ENCODE measurements around the gene TMC6. TPM values are rescaled to one million over a fixed set of nuclear protein-coding genes. Genes with fewer than 3 reads are reported as not detected.

TMC6 gene
- total RNA-seq, 2 donors from 2014 or later = 143 to 149 TPM

GRCh38 chr17:78174870-78175642 lies 46.5 kb upstream of the TMC6 start:
- Mint-ChIP-seq H3K9me3 (no peaks in the 10 kb centered on the region), H3K4me1 (peaks cover 20% of the 10 kb centered on the region), H3K27me3 (ENCODE audit: insufficient read depth) (no peaks in the 10 kb centered on the region), H3K4me3 (no peak overlapping the region), H3K27ac (peak overlapping the region; percentile 75), H3K36me3 (ENCODE audit: low read depth) (peaks cover 41% of the 10 kb centered on the region)
- Histone ChIP-seq H3K9me3 (ENCODE audit: control insufficient read depth, low read length) (no peaks in the 10 kb centered on the region), H3K27ac (ENCODE audit: low read depth, low read length) (no peak overlapping the region), H3K4me1 (ENCODE audit: control insufficient read depth, insufficient read depth, low read length) (peaks cover 4% of the 10 kb centered on the region), H3K9ac (ENCODE audit: extremely low read depth, low read length, poor library complexity, severe bottlenecking) (no peak overlapping the region), H3K27me3 (ENCODE audit: control insufficient read depth, insufficient read depth, low read length, poor library complexity, severe bottlenecking) (no peaks in the 10 kb centered on the region), H3K36me3 (ENCODE audit: control insufficient read depth, insufficient read depth, low read length) (peaks cover 59% of the 10 kb centered on the region), H3K4me3 (ENCODE audit: low read length) (no peak overlapping the region)
- TF ChIP-seq CTCF (conservative IDR thresholded peaks at IDR 0.05) = peak; percentile 74
- DNase-seq = peak; percentile 91
- 93% methylated on average over 15 to 28 of the region's 28 CpGs for WGBS, 2 experiments (ENCODE audit: insufficient coverage in 1 of 2, insufficient read length in 1 of 2)

- Mint-ChIP-seq H3K27me3 (ENCODE audit: insufficient read depth) (no peaks in the 10 kb centered on the region), H3K9me3 (no peaks in the 10 kb centered on the region), H3K4me1 (peaks cover 20% of the 10 kb centered on the region), H3K27ac (no peak overlapping the region), H3K4me3 (no peak overlapping the region), H3K36me3 (ENCODE audit: low read depth) (peaks cover 34% of the 10 kb centered on the region)
- Histone ChIP-seq H3K36me3 (ENCODE audit: control insufficient read depth, insufficient read depth, low read length) (peaks cover 53% of the 10 kb centered on the region), H3K9me3 (ENCODE audit: control insufficient read depth, low read length) (no peaks in the 10 kb centered on the region), H3K4me1 (ENCODE audit: control insufficient read depth, insufficient read depth, low read length) (peaks cover 4% of the 10 kb centered on the region), H3K4me3 (ENCODE audit: low read length) (no peak overlapping the region), H3K27ac (ENCODE audit: low read depth, low read length) (no peak overlapping the region), H3K9ac (ENCODE audit: extremely low read depth, low read length, poor library complexity, severe bottlenecking) (no peak overlapping the region), H3K27me3 (ENCODE audit: control insufficient read depth, insufficient read depth, low read length, poor library complexity, severe bottlenecking) (no peaks in the 10 kb centered on the region)
- WGBS, 2 experiments (ENCODE audit: insufficient coverage in 1 of 2, insufficient read length in 1 of 2) = 95 to 98% methylated on average over 11 to 15 of the region's 15 CpGs
- DNase-seq = no peak
- TF ChIP-seq CTCF (conservative IDR thresholded peaks at IDR 0.05) = no peak
Observed at GRCh38 chr17:78174346-78174869, 45.9 kb upstream of the TMC6 start.

- H3K9ac ChIP-seq (ENCODE audit: extremely low read depth, low read length, poor library complexity, severe bottlenecking) = no peak overlapping the region
- peaks cover 41% of the 10 kb centered on the region for H3K36me3 ChIP-seq (ENCODE audit: control insufficient read depth, insufficient read depth, low read length)
- no peak overlapping the region for H3K27ac ChIP-seq (ENCODE audit: low read depth, low read length)
- peaks cover 20% of the 10 kb centered on the region for H3K4me1 Mint-ChIP-seq
- peak overlapping the region; percentile 55 for H3K27ac Mint-ChIP-seq
- 90 to 91% methylated on average over 9 to 11 of the region's 11 CpGs for WGBS, 2 experiments (ENCODE audit: insufficient coverage in 1 of 2, insufficient read length in 1 of 2)
- no peaks in the 10 kb centered on the region for H3K9me3 Mint-ChIP-seq
- DNase-seq = no peak
- H3K36me3 Mint-ChIP-seq (ENCODE audit: low read depth) = peaks cover 22% of the 10 kb centered on the region
- TF ChIP-seq CTCF (conservative IDR thresholded peaks at IDR 0.05) = no peak
- no peak overlapping the region for H3K4me3 ChIP-seq (ENCODE audit: low read length)
- H3K27me3 Mint-ChIP-seq (ENCODE audit: insufficient read depth) = no peaks in the 10 kb centered on the region
- no peak overlapping the region for H3K4me3 Mint-ChIP-seq
- H3K9me3 ChIP-seq (ENCODE audit: control insufficient read depth, low read length) = no peaks in the 10 kb centered on the region
- no peaks in the 10 kb centered on the region for H3K27me3 ChIP-seq (ENCODE audit: control insufficient read depth, insufficient read depth, low read length, poor library complexity, severe bottlenecking)
- H3K4me1 ChIP-seq (ENCODE audit: control insufficient read depth, insufficient read depth, low read length) = peaks cover 4% of the 10 kb centered on the region
Observed at GRCh38 chr17:78173097-78173715, 44.7 kb upstream of the TMC6 start.

Data from endodermal cell (in vitro differentiated cells).